Activated CD4-positive, alpha-beta T cell treated with anti-CD3 and anti-CD28 coated beads, Interleukin-2, amount 10 ng/mL, durations not matched to agents 7 days and 5 days (primary cell): ENCODE data around the gene CYB5D1. TPM values are rescaled to one million over a fixed set of nuclear protein-coding genes. Genes with fewer than 3 reads are reported as not detected.

Experiments used
- CTCF ChIA-PET: fragments of 350-600 bp; sonication (Branson Sonifier 250); formaldehyde crosslinking; loops from one replicate; lab custom pipeline; 2021; ENCODE audit warnings: antibody characterized with exemption; lab: Charles Lee
- POLR2A ChIA-PET: fragments of 350-600 bp; sonication (Branson Sonifier 250); formaldehyde crosslinking; loops from one replicate; lab custom pipeline; 2021; ENCODE audit warnings: antibody characterized with exemption; lab: Charles Lee
- DNase-seq: peaks from one replicate; pipeline ENCODE4 v3.0.0-alpha.2; 2020
- H3K27ac Mint-ChIP-seq: one replicate; pipeline ENCODE4 v1.8.0; 2021; ENCODE audit warnings: mild to moderate bottlenecking, moderate library complexity, mixed read lengths
- H3K27me3 Mint-ChIP-seq: one replicate; pipeline ENCODE4 v1.8.0; 2021; ENCODE audit warnings: mixed read lengths
- H3K36me3 Mint-ChIP-seq: one replicate; pipeline ENCODE4 v1.8.0; 2021; ENCODE audit warnings: low read depth, mixed read lengths
- H3K4me1 Mint-ChIP-seq: one replicate; pipeline ENCODE4 v1.8.0; 2021; ENCODE audit warnings: mixed read lengths
- H3K4me3 Mint-ChIP-seq: one replicate; pipeline ENCODE4 v1.8.0; 2021; ENCODE audit warnings: mild to moderate bottlenecking, moderate library complexity, mixed read lengths
- H3K9me3 Mint-ChIP-seq: one replicate; pipeline ENCODE4 v1.8.0; 2021; ENCODE audit warnings: mixed read lengths
- total RNA-seq, 2 experiments: library from RNA; stranded (reverse); gene quantifications; one replicate each; pipeline ENCODE4 v1.2.3, GENCODE V29; 2021

CYB5D1 gene
- total RNA-seq, 2 experiments from 2014 or later: 8.2 to 9.0 TPM

- H3K9me3 Mint-ChIP-seq: no peaks in the 10 kb centered on the region
- POLR2A ChIA-PET: no interaction called here
- peaks cover 2% of the 10 kb centered on the region for H3K36me3 Mint-ChIP-seq
- no peak overlapping the region for H3K27ac Mint-ChIP-seq
- no peak overlapping the region for H3K4me3 Mint-ChIP-seq
- peaks cover 29% of the 10 kb centered on the region for H3K4me1 Mint-ChIP-seq
- DNase-seq: no peak
- H3K27me3 Mint-ChIP-seq: no peaks in the 10 kb centered on the region
- CTCF ChIA-PET: interaction anchor here (0.8 to 2.0 kb wide), 5 partner anchors 8 to 141 kb away, joined by 3 to 12 read pairs (median 4); no protein-coding TSS in a partner anchor
Measured at GRCh38 chr17:7849751-7850504, 7.9 kb upstream of the CYB5D1 start.

GRCh38 chr17:7850701-7851437, 6.9 kb upstream of the CYB5D1 start:
- H3K9me3 Mint-ChIP-seq: no peaks in the 10 kb centered on the region
- H3K4me3 Mint-ChIP-seq: peak overlapping the region; percentile 80
- no peaks in the 10 kb centered on the region for H3K27me3 Mint-ChIP-seq
- peak overlapping the region; percentile 83 for H3K27ac Mint-ChIP-seq
- CTCF ChIA-PET: interaction anchor here (0.5 to 2.0 kb wide), 6 partner anchors 9 to 139 kb away, joined by 3 to 12 read pairs (median 4); partner anchors contain the start of gene KDM6B
- DNase-seq: no peak
- peaks cover 5% of the 10 kb centered on the region for H3K36me3 Mint-ChIP-seq
- peaks cover 24% of the 10 kb centered on the region for H3K4me1 Mint-ChIP-seq
- POLR2A ChIA-PET: no interaction called here

GRCh38 chr17:7851438-7852261, 6.2 kb upstream of the CYB5D1 start:
- peak; percentile 95 for DNase-seq
- H3K27me3 Mint-ChIP-seq: no peaks in the 10 kb centered on the region
- ChIA-PET CTCF (interaction anchor here (0.5 to 2.0 kb wide), 5 partner anchors 10 to 138 kb away, joined by 3 to 12 read pairs (median 5); partner anchors contain the start of gene KDM6B), POLR2A (no interaction called here)
- H3K27ac Mint-ChIP-seq: peak overlapping the region; percentile 83
- H3K4me1 Mint-ChIP-seq: peaks cover 24% of the 10 kb centered on the region
- peaks cover 6% of the 10 kb centered on the region for H3K36me3 Mint-ChIP-seq
- no peaks in the 10 kb centered on the region for H3K9me3 Mint-ChIP-seq
- H3K4me3 Mint-ChIP-seq: peak overlapping the region; percentile 80

GRCh38 chr17:7852262-7852670, 5.5 kb upstream of the CYB5D1 start:
- CTCF ChIA-PET: no interaction called here
- no peak for DNase-seq

GRCh38 chr17:7852919-7853690, 4.7 kb upstream of the CYB5D1 start:
- H3K4me3 Mint-ChIP-seq: no peak overlapping the region
- no peaks in the 10 kb centered on the region for H3K9me3 Mint-ChIP-seq
- ChIA-PET CTCF (interaction anchor here (0.6 kb wide), 2 partner anchors 12 to 86 kb away, joined by 3 to 4 read pairs; no protein-coding TSS in a partner anchor), POLR2A (no interaction called here)
- H3K27ac Mint-ChIP-seq: no peak overlapping the region
- peaks cover 22% of the 10 kb centered on the region for H3K4me1 Mint-ChIP-seq
- no peak for DNase-seq
- peaks cover 6% of the 10 kb centered on the region for H3K36me3 Mint-ChIP-seq
- H3K27me3 Mint-ChIP-seq: no peaks in the 10 kb centered on the region

More at GRCh38 chr17:7852262-7852670, 5.5 kb upstream of the CYB5D1 start:
- no peak overlapping the region for H3K4me3 Mint-ChIP-seq
- H3K27me3 Mint-ChIP-seq: no peaks in the 10 kb centered on the region
- H3K9me3 Mint-ChIP-seq: no peaks in the 10 kb centered on the region
- H3K36me3 Mint-ChIP-seq: peaks cover 6% of the 10 kb centered on the region
- peaks cover 22% of the 10 kb centered on the region for H3K4me1 Mint-ChIP-seq
- peak overlapping the region; percentile 83 for H3K27ac Mint-ChIP-seq
- POLR2A ChIA-PET: no interaction called here

- ChIA-PET POLR2A (no interaction called here), CTCF (interaction anchor here (0.6 kb wide), 2 partner anchors 12 to 86 kb away, joined by 3 to 4 read pairs; no protein-coding TSS in a partner anchor)
- no peak for DNase-seq
- Mint-ChIP-seq H3K36me3 (peaks cover 6% of the 10 kb centered on the region), H3K4me1 (peaks cover 22% of the 10 kb centered on the region), H3K27me3 (no peaks in the 10 kb centered on the region), H3K9me3 (no peaks in the 10 kb centered on the region), H3K4me3 (no peak overlapping the region), H3K27ac (peak overlapping the region; percentile 25)
Measured at GRCh38 chr17:7853691-7854038, 4.1 kb upstream of the CYB5D1 start.

- Mint-ChIP-seq H3K4me1 (peaks cover 22% of the 10 kb centered on the region), H3K27ac (no peak overlapping the region), H3K4me3 (no peak overlapping the region), H3K27me3 (no peaks in the 10 kb centered on the region), H3K9me3 (no peaks in the 10 kb centered on the region), H3K36me3 (peaks cover 6% of the 10 kb centered on the region)
- ChIA-PET POLR2A (no interaction called here), CTCF (no interaction called here)
- no peak for DNase-seq
Measured at GRCh38 chr17:7854078-7854777, 3.6 kb upstream of the CYB5D1 start.

GRCh38 chr17:7854851-7855659, 2.7 kb upstream of the CYB5D1 start, which contains the start of gene TMEM88:
TMEM88 (plus strand) TSS chr17:7855066; CDS start chr17:7855075, 9 bp downstream.
- Mint-ChIP-seq H3K9me3 (no peaks in the 10 kb centered on the region), H3K4me1 (peaks cover 18% of the 10 kb centered on the region), H3K4me3 (no peak within 1 kb of the TSS), H3K36me3 (peaks cover 4% of the 10 kb centered on the region), H3K27ac (no peak within 1 kb of the TSS), H3K27me3 (no peaks in the 10 kb centered on the region)
- POLR2A ChIA-PET: no interaction called here
- CTCF ChIA-PET: no interaction called here
- DNase-seq: peak; percentile 6

GRCh38 chr17:7855660-7856010, 2.2 kb upstream of the CYB5D1 start:
- Mint-ChIP-seq H3K9me3 (no peaks in the 10 kb centered on the region), H3K4me1 (peaks cover 18% of the 10 kb centered on the region), H3K27me3 (no peaks in the 10 kb centered on the region), H3K27ac (no peak overlapping the region), H3K4me3 (no peak overlapping the region), H3K36me3 (peaks cover 4% of the 10 kb centered on the region)
- DNase-seq: peak; percentile 5
- CTCF ChIA-PET: interaction anchor here (0.7 kb wide), 1 partner anchor 28 kb away, joined by 3 read pairs; no protein-coding TSS in a partner anchor
- POLR2A ChIA-PET: interaction anchor here (0.6 kb wide), 1 partner anchor 8 kb away, joined by 3 read pairs; no protein-coding TSS in a partner anchor

GRCh38 chr17:7856011-7856810, 1.6 kb upstream of the CYB5D1 start:
- peaks cover 12% of the 10 kb centered on the region for H3K4me1 Mint-ChIP-seq
- POLR2A ChIA-PET: interaction anchor here (0.6 kb wide), 1 partner anchor 8 kb away, joined by 3 read pairs; no protein-coding TSS in a partner anchor
- no peak overlapping the region for H3K4me3 Mint-ChIP-seq
- no peaks in the 10 kb centered on the region for H3K27me3 Mint-ChIP-seq
- CTCF ChIA-PET: interaction anchor here (0.7 to 1.4 kb wide), 8 partner anchors 11 to 134 kb away, joined by 3 to 9 read pairs (median 3); partner anchors contain the start of gene KDM6B
- peaks cover 4% of the 10 kb centered on the region for H3K36me3 Mint-ChIP-seq
- no peak overlapping the region for H3K27ac Mint-ChIP-seq
- H3K9me3 Mint-ChIP-seq: no peaks in the 10 kb centered on the region
- DNase-seq: peak; percentile 49
